GM19452 (cell line): Measurements from ENCODE around the gene CD300LF.

Experiments used
- ATAC-seq: cut with Tn5 transposase; IDR thresholded peaks from one replicate; pipeline ENCODE4 v1.9.1; 2021; ENCODE audit not compliant: unreplicated experiment

Gene CD300LF

GRCh38 chr17:74645010-74645409, 67.7 kb downstream of the CD300LF start:
- no peak for ATAC-seq

GRCh38 chr17:74644419-74644818, 68.3 kb downstream of the CD300LF start:
- ATAC-seq = no peak
